Vagina (tissue), 2 donors: Measurements from ENCODE around the gene SPEM2. TPM values are rescaled to one million over a fixed set of nuclear protein-coding genes. Genes with fewer than 3 reads are reported as not detected.

Experiments
- DNase-seq, 2 donors: peaks; one replicate each; pipeline ENCODE4 v3.0.0-alpha.2; 2017; ENCODE audit errors: extremely low spot score in 2 of 2
- H3K27ac ChIP-seq: fragments of 200-600 bp; sonication (generic); one replicate; pipeline ENCODE4 v1.5.1; 2019
- H3K27me3 ChIP-seq: fragments of 200-600 bp; sonication (generic); one replicate; pipeline ENCODE4 v1.5.1; 2019
- H3K36me3 ChIP-seq, 2 donors: fragments of 200-600 bp; sonication (generic); one replicate each; pipeline ENCODE4 v1.5.1; 2017 to 2019
- H3K4me1 ChIP-seq: fragments of 200-600 bp; sonication (generic); one replicate; pipeline ENCODE4 v1.5.1; 2019
- H3K4me3 ChIP-seq, 2 donors: fragments of 200-600 bp; sonication (generic); 1 replicate in 1 of 2; 2 replicates in 1 of 2; pipeline ENCODE4 v1.5.1; 2016 to 2019
- H3K9me3 ChIP-seq: fragments of 200-600 bp; sonication (generic); one replicate; pipeline ENCODE4 v1.5.1; 2019
- POLR2A ChIP-seq, 2 donors: fragments of 450-650 bp; IDR thresholded peaks; one replicate each; pipeline ENCODE4 v1.6.1; 2017; ENCODE audit warnings: antibody characterized with exemption in 2 of 2, mild to moderate bottlenecking in 2 of 2, moderate library complexity in 2 of 2
- POLR2AphosphoS5 ChIP-seq, 2 donors: sonication (generic); formaldehyde crosslinking; IDR thresholded peaks; one replicate each; pipeline ENCODE4 v1.9.0; 2017; ENCODE audit warnings: antibody characterized with exemption in 2 of 2, mild to moderate bottlenecking in 2 of 2, low read depth in 1 of 2; ENCODE audit not compliant: insufficient read depth in 1 of 2
- intact Hi-C: fragments of 100-400 bp; cut with DNase I; formaldehyde crosslinking; loops from one replicate; pipeline ENCODE4 v1.15.1; 2023
- total RNA-seq: library from RNA; depleted of rRNA; stranded (reverse); fragments of >200 nt; gene quantifications from one replicate; pipeline ENCODE4 v1.2.3, GENCODE V29; 2016
- TF ChIP-seq, protein P1 (sequence below), 3 experiments: fragments of 450-650 bp in 2 of 3; fragments of 200-600 bp in 1 of 3; sonication (generic) in 1 of 3; IDR thresholded peaks; one replicate each; pipeline ENCODE4 v1.5.1; 2017 to 2019; ENCODE audit warnings: antibody characterized with exemption in 3 of 3, mild to moderate bottlenecking in 2 of 3, moderate library complexity in 2 of 3

Gene SPEM2
- total RNA-seq, 1 donor from 2014 or later, result not detected

DNA sequence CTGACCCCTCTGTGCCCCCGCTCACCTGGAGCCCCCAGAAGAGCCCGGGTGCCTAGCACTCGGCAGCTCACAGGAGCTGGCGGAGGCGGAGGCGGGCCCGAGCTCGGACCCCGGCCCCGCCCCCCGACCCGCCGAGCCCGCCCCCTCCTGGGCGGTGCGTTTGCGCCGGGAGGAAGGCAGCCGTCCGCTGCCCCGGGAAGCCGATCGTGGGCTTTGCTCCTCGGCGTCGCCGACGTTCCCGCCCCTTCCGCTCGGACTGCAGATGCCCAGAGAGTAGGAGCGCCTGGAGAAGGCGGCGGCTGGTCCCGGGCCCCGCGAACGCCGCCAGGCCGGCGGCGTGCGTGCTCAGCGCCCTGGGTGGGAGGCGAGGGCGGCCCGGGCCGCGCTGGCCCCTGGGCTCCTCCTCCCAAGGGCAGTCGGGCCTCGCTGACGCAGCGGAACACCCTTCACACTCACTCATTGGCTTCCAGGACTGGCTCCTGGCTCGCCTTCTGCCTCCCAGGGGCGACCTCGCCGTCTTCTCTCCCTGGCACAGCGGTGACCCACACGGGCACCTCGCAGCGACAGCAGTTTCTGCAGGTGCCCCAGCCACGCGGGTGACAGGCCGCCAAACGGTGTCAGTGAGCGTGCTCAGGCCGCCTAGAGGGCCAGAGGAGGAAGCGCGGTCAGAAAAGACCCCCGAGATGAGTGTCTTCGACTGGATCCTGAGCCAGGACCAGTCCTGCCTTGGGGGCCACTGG is 30.8 kb upstream of the SPEM2 start, which contains the start of gene PLSCR3:
TSS of gene PLSCR3 (minus strand) at position 74 of the 740 bp plus-strand sequence. CDS start 415 bp downstream, outside the sequence.
- no peak for DNase-seq
- H3K4me3 ChIP-seq, result peak within 1 kb of the TSS; percentile 60 to 94
- TF ChIP-seq POLR2A (IDR thresholded peaks at IDR 0.05) (peak in 1 of 2 donors; percentile 92), POLR2AphosphoS5 (IDR thresholded peaks at IDR 0.05; ENCODE audit: insufficient read depth in 1 of 2, low read depth in 1 of 2) (peak in 1 of 2 donors; percentile 83)
- TF ChIP-seq, protein P1, sequence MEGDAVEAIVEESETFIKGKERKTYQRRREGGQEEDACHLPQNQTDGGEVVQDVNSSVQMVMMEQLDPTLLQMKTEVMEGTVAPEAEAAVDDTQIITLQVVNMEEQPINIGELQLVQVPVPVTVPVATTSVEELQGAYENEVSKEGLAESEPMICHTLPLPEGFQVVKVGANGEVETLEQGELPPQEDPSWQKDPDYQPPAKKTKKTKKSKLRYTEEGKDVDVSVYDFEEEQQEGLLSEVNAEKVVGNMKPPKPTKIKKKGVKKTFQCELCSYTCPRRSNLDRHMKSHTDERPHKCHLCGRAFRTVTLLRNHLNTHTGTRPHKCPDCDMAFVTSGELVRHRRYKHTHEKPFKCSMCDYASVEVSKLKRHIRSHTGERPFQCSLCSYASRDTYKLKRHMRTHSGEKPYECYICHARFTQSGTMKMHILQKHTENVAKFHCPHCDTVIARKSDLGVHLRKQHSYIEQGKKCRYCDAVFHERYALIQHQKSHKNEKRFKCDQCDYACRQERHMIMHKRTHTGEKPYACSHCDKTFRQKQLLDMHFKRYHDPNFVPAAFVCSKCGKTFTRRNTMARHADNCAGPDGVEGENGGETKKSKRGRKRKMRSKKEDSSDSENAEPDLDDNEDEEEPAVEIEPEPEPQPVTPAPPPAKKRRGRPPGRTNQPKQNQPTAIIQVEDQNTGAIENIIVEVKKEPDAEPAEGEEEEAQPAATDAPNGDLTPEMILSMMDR (IDR thresholded peaks at IDR 0.05), result peak in 2 of 3 experiments; percentile 32 to 35
- H3K9me3 ChIP-seq, result no peaks in the 10 kb centered on the region
- H3K27me3 ChIP-seq, result no peaks in the 10 kb centered on the region
- peak within 1 kb of the TSS; percentile 86 for H3K27ac ChIP-seq
- intact Hi-C loops, result loop anchor here (5.0 kb wide), 1 partner anchor 93 kb away; no protein-coding TSS in a partner anchor
- peaks cover 23% of the 10 kb centered on the region for H3K4me1 ChIP-seq
- peaks cover 0 to 7% of the 10 kb centered on the region in 2 donors for H3K36me3 ChIP-seq

DNA sequence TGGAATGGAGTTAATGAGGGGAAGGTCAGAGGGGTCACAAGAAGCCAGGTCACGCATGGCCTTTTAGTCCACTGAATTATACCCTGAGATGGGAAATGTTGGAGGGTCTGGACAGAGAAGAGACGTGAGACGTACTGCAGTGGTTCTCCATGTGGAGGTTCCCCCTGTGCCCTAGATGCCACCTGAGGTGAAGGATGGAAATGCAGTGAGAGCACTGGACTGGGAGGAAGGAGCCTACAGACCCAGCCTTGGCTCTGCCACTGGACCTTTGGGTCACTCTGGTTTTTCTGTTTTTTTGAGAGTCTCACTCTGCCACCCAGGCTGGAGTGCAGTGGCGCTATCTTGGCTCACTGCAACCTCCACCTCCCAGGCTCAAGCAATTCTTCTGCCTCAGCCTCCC is 29.3 kb upstream of the SPEM2 start:
- intact Hi-C loops, result no loop called here
- H3K27me3 ChIP-seq, result no peaks in the 10 kb centered on the region
- peaks cover 0 to under 1% of the 10 kb centered on the region in 2 donors for H3K36me3 ChIP-seq
- H3K4me3 ChIP-seq, result no peak overlapping the region
- no peak overlapping the region for H3K27ac ChIP-seq
- H3K4me1 ChIP-seq, result peaks cover 23% of the 10 kb centered on the region
- no peaks in the 10 kb centered on the region for H3K9me3 ChIP-seq
- TF ChIP-seq POLR2AphosphoS5 (IDR thresholded peaks at IDR 0.05; ENCODE audit: insufficient read depth in 1 of 2, low read depth in 1 of 2) (no peak), POLR2A (IDR thresholded peaks at IDR 0.05) (no peak)
- TF ChIP-seq, protein P1 (IDR thresholded peaks at IDR 0.05), result no peak
- DNase-seq, result no peak

DNA sequence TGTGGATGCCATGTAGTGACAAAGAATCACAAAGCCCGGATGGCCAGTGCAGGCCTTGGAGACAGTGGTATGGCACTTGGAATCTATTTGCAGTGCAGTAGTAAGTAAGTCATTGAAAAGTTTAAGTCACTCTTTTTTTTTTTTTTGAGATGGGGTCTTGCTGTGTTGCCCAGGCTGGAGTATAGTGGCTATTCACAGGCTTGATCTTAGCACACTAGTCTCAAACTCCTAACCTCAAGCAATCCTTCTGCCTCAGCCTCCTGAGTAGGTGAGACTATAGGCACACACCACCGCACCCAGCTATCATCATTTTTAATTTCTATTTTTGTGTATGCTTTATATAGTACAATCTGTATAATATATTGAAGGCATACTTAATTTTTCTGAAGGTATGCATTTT is 26.8 kb upstream of the SPEM2 start:
- intact Hi-C loops, result no loop called here
- Histone ChIP-seq H3K9me3 (no peaks in the 10 kb centered on the region), H3K36me3 (no peaks in the 10 kb centered on the region), H3K4me3 (no peak overlapping the region), H3K27me3 (no peaks in the 10 kb centered on the region), H3K4me1 (peaks cover 23% of the 10 kb centered on the region), H3K27ac (no peak overlapping the region)
- no peak for DNase-seq
- TF ChIP-seq POLR2A (IDR thresholded peaks at IDR 0.05) (no peak), POLR2AphosphoS5 (IDR thresholded peaks at IDR 0.05; ENCODE audit: insufficient read depth in 1 of 2, low read depth in 1 of 2) (no peak)
- TF ChIP-seq, protein P1 (IDR thresholded peaks at IDR 0.05), result no peak

DNA sequence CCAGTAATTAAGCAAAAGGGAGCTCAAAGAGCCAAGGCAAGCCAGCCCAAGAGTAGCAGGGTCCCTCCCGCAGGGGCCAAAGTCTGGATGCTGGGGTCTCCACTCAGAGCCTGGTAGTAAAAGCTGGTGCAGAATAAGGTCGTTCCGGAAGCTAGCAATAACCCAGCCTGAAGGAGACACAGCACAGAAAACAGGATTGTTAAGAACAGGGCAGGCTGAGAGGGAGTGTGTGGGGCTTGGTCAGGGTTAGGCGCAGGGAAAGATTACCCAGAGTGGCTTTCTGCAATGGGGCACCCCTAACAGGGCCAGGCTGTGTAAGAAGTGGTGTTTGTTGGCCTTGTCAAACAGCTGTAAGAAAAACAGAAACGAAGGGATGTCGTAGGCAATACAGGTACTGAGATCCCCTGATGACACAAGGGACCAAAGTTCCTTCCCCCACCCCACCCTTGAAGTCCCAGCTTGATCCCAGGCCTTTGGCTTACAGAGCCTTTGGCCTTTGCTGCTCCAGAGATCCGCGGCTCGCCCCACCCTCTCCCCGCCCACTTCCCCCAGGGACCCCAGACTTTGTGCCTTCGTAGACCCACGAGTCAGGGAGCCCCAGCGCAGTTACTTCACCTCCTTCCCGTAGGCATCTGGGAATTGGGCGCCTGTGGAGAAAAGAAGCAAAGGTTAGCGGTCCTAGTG is 22.2 kb upstream of the SPEM2 start:
- peaks cover 34% of the 10 kb centered on the region for H3K4me1 ChIP-seq
- no peaks in the 10 kb centered on the region for H3K9me3 ChIP-seq
- intact Hi-C loops, result no loop called here
- no peaks in the 10 kb centered on the region for H3K27me3 ChIP-seq
- peak overlapping the region; percentile 98 for H3K27ac ChIP-seq
- peak in 1 of 2 donors; percentile 93 for DNase-seq
- H3K36me3 ChIP-seq, result no peaks in the 10 kb centered on the region
- peak overlapping the region; percentile 87 to 98 for H3K4me3 ChIP-seq
- no peak for TF ChIP-seq POLR2AphosphoS5 (IDR thresholded peaks at IDR 0.05; ENCODE audit: insufficient read depth in 1 of 2, low read depth in 1 of 2)
- TF ChIP-seq, protein P1 (IDR thresholded peaks at IDR 0.05), result no peak
- TF ChIP-seq POLR2A (IDR thresholded peaks at IDR 0.05), result no peak

DNA sequence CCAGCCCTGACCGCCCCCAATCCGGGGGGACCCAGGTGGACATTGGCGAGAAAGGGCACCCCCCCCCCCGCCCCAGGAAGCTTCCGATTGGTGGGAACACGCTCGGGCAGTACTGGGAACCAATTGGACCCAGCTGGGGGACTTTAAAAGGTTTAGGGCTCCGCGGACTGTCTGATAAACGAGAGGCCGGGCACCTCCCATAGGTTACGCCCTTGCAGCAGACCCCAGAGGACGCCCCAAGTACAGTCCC is 21.8 kb upstream of the SPEM2 start:
- no peaks in the 10 kb centered on the region for H3K9me3 ChIP-seq
- intact Hi-C loops, result no loop called here
- DNase-seq, result no peak
- peak overlapping the region; percentile 87 to 98 for H3K4me3 ChIP-seq
- peaks cover 0 to 2% of the 10 kb centered on the region in 2 donors for H3K36me3 ChIP-seq
- H3K4me1 ChIP-seq, result peaks cover 34% of the 10 kb centered on the region
- H3K27ac ChIP-seq, result peak overlapping the region; percentile 98
- TF ChIP-seq, protein P1 (IDR thresholded peaks at IDR 0.05), result no peak
- no peak for TF ChIP-seq POLR2AphosphoS5 (IDR thresholded peaks at IDR 0.05; ENCODE audit: insufficient read depth in 1 of 2, low read depth in 1 of 2)
- TF ChIP-seq POLR2A (IDR thresholded peaks at IDR 0.05), result no peak
- no peaks in the 10 kb centered on the region for H3K27me3 ChIP-seq
